Hematopoietic multipotent progenitor cell treated with erythropoietin and hydrocortisone succinate and interleukin-3 and kit ligand, for 15 days (in vitro differentiated cells): ENCODE results near the gene ROBO3.

Experiments
- DNase-seq: peaks from one replicate; pipeline ENCODE4 v3.0.0-alpha.2; 2015; ENCODE audit warnings: low spot score

Gene ROBO3

GRCh38 chr11:124892146-124892545 is 26.9 kb downstream of the ROBO3 start:
- DNase-seq: no peak

- DNase-seq: no peak
These were observed 27.7 kb downstream of the ROBO3 start for GRCh38 chr11:124892750-124893454.

GRCh38 chr11:124893781-124894401 is 28.7 kb downstream of the ROBO3 start:
- DNase-seq: no peak

- DNase-seq: no peak
These were observed 29.6 kb downstream of the ROBO3 start for GRCh38 chr11:124894606-124895430.

- no peak for DNase-seq
These were observed 30.3 kb downstream of the ROBO3 start for GRCh38 chr11:124895471-124895971.

GRCh38 chr11:124896071-124896750 is 31.0 kb downstream of the ROBO3 start:
- DNase-seq: no peak

- DNase-seq: no peak
These were observed 31.7 kb downstream of the ROBO3 start for GRCh38 chr11:124896821-124897391.

GRCh38 chr11:124897674-124898262 is 32.5 kb downstream of the ROBO3 start, which contains the start of gene ROBO4:
Gene ROBO4 (minus strand): TSS chr11:124897865. CDS start chr11:124897795, 70 bp downstream.
- DNase-seq: no peak

GRCh38 chr11:124898263-124898680 is 33.0 kb downstream of the ROBO3 start:
- no peak for DNase-seq

GRCh38 chr11:124898711-124899110 is 33.5 kb downstream of the ROBO3 start:
- no peak for DNase-seq

- DNase-seq: no peak
These were observed 34.3 kb downstream of the ROBO3 start for GRCh38 chr11:124899383-124900145.

GRCh38 chr11:124900464-124900863 is 35.2 kb downstream of the ROBO3 start:
- no peak for DNase-seq

GRCh38 chr11:124902616-124903015 is 37.4 kb downstream of the ROBO3 start:
- no peak for DNase-seq

- DNase-seq: no peak
These were observed 50.5 kb downstream of the ROBO3 start for GRCh38 chr11:124915541-124916369.

GRCh38 chr11:124916370-124916710 is 51.1 kb downstream of the ROBO3 start:
- DNase-seq: no peak

- DNase-seq: no peak
These were observed 51.9 kb downstream of the ROBO3 start for GRCh38 chr11:124917115-124917637.

GRCh38 chr11:124918950-124919349 is 53.7 kb downstream of the ROBO3 start, which contains the start of gene HEPN1:
Gene HEPN1 (plus strand): TSS chr11:124919250.
- DNase-seq: no peak

- no peak for DNase-seq
These were observed 54.7 kb downstream of the ROBO3 start for GRCh38 chr11:124919898-124920297.

- DNase-seq: no peak
These were observed 55.1 kb downstream of the ROBO3 start for GRCh38 chr11:124920356-124920755.
